Astrocyte of the spinal cord (primary cell): Measurements from ENCODE around the gene LSM3.

Source experiments
- DNase-seq: peaks from one replicate; pipeline ENCODE4 v3.0.0; 2011; ENCODE audit warnings: low read depth, low spot score
- H3K4me3 ChIP-seq: 2 replicates; pipeline ENCODE4 v1.5.1; 2011; ENCODE audit warnings: low read depth, mild to moderate bottlenecking, low read length, moderate library complexity
- CTCF ChIP-seq: IDR thresholded peaks from 2 replicates; pipeline ENCODE4 v1.5.1; 2012; ENCODE audit warnings: low read depth, mild to moderate bottlenecking, low read length, inconsistent platforms
- in situ Hi-C: cut with HindIII; loops from 2 replicates; pipeline ENCODE4 v1.10.0; 2017; ENCODE audit warnings: low sequenced_read_pairs

LSM3 gene

GRCh38 chr3:14175383-14176037 is 3.1 kb upstream of the LSM3 start:
- no peak overlapping the region for H3K4me3 ChIP-seq
- in situ Hi-C loops = no loop called here
- peak; percentile 42 for DNase-seq
- TF ChIP-seq CTCF = no peak

- H3K4me3 ChIP-seq = peak overlapping the region; percentile 95
- peak; percentile 17 for DNase-seq
- no peak for TF ChIP-seq CTCF
- in situ Hi-C loops = no loop called here
Measured at GRCh38 chr3:14177580-14178246, 904 bp upstream of the LSM3 start.

GRCh38 chr3:14179114-14179465 is 473 bp downstream of the LSM3 start:
- DNase-seq = no peak
- no peak for TF ChIP-seq CTCF
- in situ Hi-C loops = no loop called here
- H3K4me3 ChIP-seq = peak overlapping the region; percentile 95

- in situ Hi-C loops = no loop called here
- no peak overlapping the region for H3K4me3 ChIP-seq
- DNase-seq = no peak
- no peak for TF ChIP-seq CTCF
Measured at GRCh38 chr3:14179795-14180194, 1.2 kb downstream of the LSM3 start.

- in situ Hi-C loops = no loop called here
- no peak overlapping the region for H3K4me3 ChIP-seq
- TF ChIP-seq CTCF = no peak
- DNase-seq = no peak
Measured at GRCh38 chr3:14181253-14181652, 2.6 kb downstream of the LSM3 start.

GRCh38 chr3:14183015-14183577 is 4.5 kb downstream of the LSM3 start:
- no peak for TF ChIP-seq CTCF
- in situ Hi-C loops = no loop called here
- no peak overlapping the region for H3K4me3 ChIP-seq
- DNase-seq = no peak
